T-helper 2 cell treated with Interferon-gamma antibody and Interleukin-4, amounts not matched to agents 5 μg/mL and 100 μg/mL, for 36 hours (primary cell): ENCODE data around the gene SPINK4.

Experiments used
- DNase-seq: peaks from one replicate; pipeline ENCODE4 v3.0.0; 2021; ENCODE audit warnings: low spot score
- H3K27ac Mint-ChIP-seq: one replicate; pipeline ENCODE4 v1.8.0; 2021; ENCODE audit warnings: mild to moderate bottlenecking, mixed read lengths
- H3K27me3 Mint-ChIP-seq: one replicate; pipeline ENCODE4 v1.8.0; 2021; ENCODE audit warnings: low read depth, mixed read lengths
- H3K36me3 Mint-ChIP-seq: one replicate; pipeline ENCODE4 v1.8.0; 2021; ENCODE audit warnings: low read depth, mixed read lengths
- H3K4me1 Mint-ChIP-seq: one replicate; pipeline ENCODE4 v1.8.0; 2021; ENCODE audit warnings: low read depth, mixed read lengths
- H3K4me3 Mint-ChIP-seq: one replicate; pipeline ENCODE4 v1.8.0; 2022; ENCODE audit warnings: mild to moderate bottlenecking, moderate library complexity, mixed read lengths
- H3K9me3 Mint-ChIP-seq: one replicate; pipeline ENCODE4 v1.8.0; 2021; ENCODE audit warnings: mixed read lengths

SPINK4 gene

DNA sequence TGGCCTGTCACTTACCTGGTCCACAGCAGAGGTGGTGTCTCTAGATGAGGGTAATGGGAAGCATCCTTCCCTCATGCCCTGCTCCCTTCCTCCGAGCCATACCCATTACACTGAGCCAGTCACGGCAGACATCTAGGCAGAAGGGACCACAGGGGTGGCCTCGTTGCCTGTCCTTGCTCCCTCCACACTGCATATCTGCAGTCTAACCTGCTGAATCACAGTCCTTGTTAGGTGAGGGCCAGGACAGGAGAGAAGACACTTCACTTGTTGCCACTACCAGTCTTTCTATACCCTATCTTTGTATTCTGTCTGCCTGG is 18.4 kb upstream of the SPINK4 start:
- Mint-ChIP-seq H3K27ac (peak overlapping the region; percentile 33), H3K36me3 (no peaks in the 10 kb centered on the region), H3K9me3 (no peaks in the 10 kb centered on the region), H3K4me3 (no peak overlapping the region), H3K4me1 (peaks cover 21% of the 10 kb centered on the region), H3K27me3 (peaks cover 3% of the 10 kb centered on the region)
- DNase-seq: no peak

DNA sequence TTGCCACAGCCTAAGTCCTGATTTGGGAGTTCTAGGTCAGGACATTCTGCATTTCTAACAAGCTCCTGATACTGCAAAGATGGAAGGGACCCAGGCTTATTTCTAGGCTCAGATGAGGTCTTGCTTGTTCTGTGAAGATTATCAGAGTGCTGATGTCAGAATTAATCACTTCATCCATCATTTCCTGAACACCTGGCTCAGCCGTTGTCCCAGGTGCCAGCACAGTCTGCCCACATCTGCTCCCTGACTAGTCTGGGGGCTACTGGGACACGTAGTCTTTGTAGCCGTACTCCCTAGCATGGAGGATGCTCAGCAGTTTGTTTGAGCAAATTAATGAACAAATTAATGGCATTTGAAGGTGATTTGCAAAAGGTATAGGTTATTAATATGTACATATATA is 17.9 kb upstream of the SPINK4 start:
- peaks cover 3% of the 10 kb centered on the region for H3K27me3 Mint-ChIP-seq
- no peaks in the 10 kb centered on the region for H3K9me3 Mint-ChIP-seq
- H3K36me3 Mint-ChIP-seq: no peaks in the 10 kb centered on the region
- H3K4me1 Mint-ChIP-seq: peaks cover 23% of the 10 kb centered on the region
- no peak overlapping the region for H3K27ac Mint-ChIP-seq
- H3K4me3 Mint-ChIP-seq: no peak overlapping the region
- DNase-seq: no peak

DNA sequence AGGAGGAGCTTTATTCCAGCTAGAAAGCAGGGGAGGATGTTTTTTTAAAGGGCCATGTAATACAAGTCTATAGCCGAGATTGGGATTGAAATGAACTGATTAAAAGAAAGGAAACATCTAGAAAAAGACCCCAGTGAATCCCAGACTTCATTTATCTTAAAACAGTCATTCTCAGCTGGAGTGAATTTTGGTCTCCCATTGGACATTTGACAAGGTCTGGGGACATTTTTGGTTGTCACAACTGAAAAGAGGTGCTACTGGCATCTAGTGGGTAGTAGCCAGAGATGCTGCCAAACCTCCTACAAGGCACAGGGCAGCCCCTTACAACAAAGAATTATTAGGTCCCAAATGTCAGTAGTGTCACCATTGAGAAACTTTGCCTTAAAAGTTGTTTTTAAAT is 16.3 kb upstream of the SPINK4 start:
- no peaks in the 10 kb centered on the region for H3K36me3 Mint-ChIP-seq
- H3K27me3 Mint-ChIP-seq: no peaks in the 10 kb centered on the region
- no peak for DNase-seq
- no peak overlapping the region for H3K4me3 Mint-ChIP-seq
- no peak overlapping the region for H3K27ac Mint-ChIP-seq
- H3K4me1 Mint-ChIP-seq: peaks cover 24% of the 10 kb centered on the region
- H3K9me3 Mint-ChIP-seq: no peaks in the 10 kb centered on the region

DNA sequence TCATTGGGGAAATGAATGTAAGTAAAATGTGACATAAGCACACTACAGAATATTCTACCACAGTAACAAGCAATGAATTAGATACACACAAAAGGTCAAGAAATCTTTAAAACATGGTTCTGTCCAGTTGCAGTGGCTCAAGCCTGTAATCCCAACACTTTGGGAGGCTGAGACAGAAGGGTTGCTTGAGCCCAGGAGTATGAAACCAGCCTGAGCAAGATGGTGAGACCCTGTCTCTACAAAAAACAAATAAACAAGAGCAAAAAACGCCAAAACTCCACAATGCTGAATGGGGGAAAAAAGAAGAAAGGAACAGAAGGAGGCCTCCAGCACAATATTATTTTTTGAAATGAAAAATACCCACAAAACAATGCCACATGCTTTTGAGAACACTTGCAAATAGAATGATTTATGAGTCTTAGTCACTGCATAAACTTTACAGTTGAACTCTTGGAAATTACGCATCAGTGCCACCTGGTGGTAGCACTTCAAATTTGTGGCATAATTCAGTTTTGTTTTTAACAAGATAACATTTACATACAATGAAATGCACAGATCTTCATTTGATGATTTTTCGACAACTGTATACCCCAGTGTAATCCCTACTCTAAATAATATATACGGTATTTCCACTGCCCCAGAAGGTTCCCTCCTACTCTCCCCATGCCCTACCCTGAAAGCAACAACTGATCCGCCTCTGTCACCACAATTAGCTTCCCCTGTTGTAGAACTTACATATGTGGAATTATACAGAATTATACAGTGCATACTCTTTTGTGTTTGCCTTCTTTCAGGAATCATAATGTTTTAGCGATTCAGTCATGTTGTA is 14.4 kb upstream of the SPINK4 start:
- Mint-ChIP-seq H3K27me3 (no peaks in the 10 kb centered on the region), H3K4me1 (peaks cover 24% of the 10 kb centered on the region), H3K27ac (peak overlapping the region; percentile 37), H3K9me3 (no peaks in the 10 kb centered on the region), H3K4me3 (no peak overlapping the region), H3K36me3 (no peaks in the 10 kb centered on the region)
- peak; percentile 58 for DNase-seq

DNA sequence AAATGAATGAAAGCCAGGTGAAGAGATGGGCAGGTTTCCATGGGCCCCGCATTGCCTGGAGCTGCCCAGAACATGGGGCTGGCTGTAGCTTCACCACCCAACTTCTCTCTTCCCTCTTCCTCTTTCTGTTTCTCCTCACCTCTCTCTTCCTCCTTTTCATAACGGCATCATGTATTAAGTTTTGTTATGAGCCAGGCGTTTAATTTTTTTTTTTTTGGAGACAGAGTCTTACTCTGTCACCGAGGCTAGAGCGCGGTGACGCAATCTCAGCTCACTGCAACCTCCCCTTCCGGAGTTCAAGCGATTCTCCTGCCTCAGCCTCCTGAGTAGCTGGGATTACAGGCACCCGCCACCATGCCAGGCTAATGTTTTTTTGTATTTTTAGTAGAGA is 13.0 kb upstream of the SPINK4 start:
- Mint-ChIP-seq H3K4me3 (no peak overlapping the region), H3K9me3 (no peaks in the 10 kb centered on the region), H3K36me3 (no peaks in the 10 kb centered on the region), H3K27me3 (peaks cover under 1% of the 10 kb centered on the region), H3K27ac (no peak overlapping the region), H3K4me1 (peaks cover 13% of the 10 kb centered on the region)
- DNase-seq: no peak

DNA sequence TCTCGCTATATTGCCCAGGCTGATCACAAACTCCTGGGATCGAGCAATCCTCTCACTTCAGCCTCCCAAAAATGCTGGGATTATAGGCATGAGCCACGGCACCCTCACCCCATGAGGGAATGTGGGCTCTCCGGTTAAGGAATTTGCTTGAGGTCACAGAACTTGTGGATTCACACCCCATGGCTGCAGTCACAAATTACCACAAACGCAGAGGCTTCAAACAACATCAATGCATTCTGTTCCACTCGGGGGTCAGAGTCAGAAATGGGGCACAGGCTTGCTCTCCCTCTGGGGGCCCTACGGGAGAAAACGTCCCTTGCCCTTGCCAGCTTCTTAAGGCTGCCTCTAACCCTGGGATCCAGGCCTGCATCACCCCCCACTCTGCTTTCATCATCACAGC is 12.2 kb upstream of the SPINK4 start:
- Mint-ChIP-seq H3K27ac (no peak overlapping the region), H3K4me1 (peaks cover 13% of the 10 kb centered on the region), H3K4me3 (no peak overlapping the region), H3K9me3 (no peaks in the 10 kb centered on the region), H3K27me3 (peaks cover 2% of the 10 kb centered on the region), H3K36me3 (no peaks in the 10 kb centered on the region)
- no peak for DNase-seq

DNA sequence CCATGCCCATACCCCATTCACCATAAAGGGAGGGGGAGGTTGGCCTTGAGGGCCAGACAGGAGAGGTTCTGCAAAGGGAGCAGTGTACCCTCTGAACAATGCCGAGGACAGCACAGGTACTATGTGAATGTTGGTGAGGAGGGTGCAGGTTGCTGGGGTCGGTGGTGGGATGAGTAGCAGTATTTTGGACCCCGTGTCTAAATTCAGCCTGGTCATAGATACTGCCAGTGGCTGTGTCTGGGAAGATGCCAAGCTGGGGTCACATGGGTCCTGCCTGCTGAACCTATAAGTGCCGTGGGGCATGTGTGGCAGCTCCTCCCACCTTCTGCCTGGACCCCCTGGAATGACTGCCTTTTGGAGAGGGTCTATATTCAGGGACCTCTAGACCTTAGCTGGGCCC is 11.4 kb upstream of the SPINK4 start:
- H3K27me3 Mint-ChIP-seq: peaks cover 2% of the 10 kb centered on the region
- H3K36me3 Mint-ChIP-seq: no peaks in the 10 kb centered on the region
- H3K9me3 Mint-ChIP-seq: no peaks in the 10 kb centered on the region
- DNase-seq: no peak
- no peak overlapping the region for H3K4me3 Mint-ChIP-seq
- no peak overlapping the region for H3K27ac Mint-ChIP-seq
- H3K4me1 Mint-ChIP-seq: peaks cover 13% of the 10 kb centered on the region

DNA sequence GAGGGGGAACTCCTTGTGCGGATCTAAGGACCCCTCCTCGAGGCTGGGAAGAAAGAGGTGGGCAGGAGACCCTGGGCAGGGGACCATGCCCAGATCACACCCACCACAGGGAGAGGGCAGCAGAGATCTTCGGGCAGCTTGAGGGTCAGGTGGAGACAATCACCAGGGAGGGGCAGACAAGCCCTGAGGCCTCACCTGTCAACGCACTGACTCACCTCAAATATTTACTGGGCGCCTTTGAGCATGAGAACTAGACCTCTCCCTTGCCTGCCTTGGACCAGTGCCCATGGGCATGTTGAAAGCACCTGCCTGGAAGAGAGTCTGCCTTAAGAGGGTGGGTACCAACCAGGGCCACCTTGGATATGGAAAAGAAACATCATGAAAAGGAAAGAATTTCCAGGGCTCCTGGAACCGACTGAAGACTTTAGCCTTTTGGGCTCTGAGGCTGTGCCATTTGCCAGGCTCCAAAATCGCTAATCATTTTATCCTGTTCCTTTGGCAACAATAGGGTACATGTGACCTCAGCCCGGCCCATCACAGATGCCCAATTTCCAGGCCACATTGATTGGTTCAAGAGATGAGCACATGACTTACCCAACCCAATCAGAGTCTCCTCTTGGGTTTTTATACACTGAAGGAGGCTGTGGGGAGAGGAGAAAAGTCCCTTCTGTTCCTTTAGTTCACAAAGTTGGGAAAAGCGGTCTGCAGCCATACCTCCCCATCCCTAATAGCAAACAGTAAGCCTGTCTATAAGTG is 10.4 kb upstream of the SPINK4 start:
- Mint-ChIP-seq H3K27ac (no peak overlapping the region), H3K4me1 (peaks cover 13% of the 10 kb centered on the region)

DNA sequence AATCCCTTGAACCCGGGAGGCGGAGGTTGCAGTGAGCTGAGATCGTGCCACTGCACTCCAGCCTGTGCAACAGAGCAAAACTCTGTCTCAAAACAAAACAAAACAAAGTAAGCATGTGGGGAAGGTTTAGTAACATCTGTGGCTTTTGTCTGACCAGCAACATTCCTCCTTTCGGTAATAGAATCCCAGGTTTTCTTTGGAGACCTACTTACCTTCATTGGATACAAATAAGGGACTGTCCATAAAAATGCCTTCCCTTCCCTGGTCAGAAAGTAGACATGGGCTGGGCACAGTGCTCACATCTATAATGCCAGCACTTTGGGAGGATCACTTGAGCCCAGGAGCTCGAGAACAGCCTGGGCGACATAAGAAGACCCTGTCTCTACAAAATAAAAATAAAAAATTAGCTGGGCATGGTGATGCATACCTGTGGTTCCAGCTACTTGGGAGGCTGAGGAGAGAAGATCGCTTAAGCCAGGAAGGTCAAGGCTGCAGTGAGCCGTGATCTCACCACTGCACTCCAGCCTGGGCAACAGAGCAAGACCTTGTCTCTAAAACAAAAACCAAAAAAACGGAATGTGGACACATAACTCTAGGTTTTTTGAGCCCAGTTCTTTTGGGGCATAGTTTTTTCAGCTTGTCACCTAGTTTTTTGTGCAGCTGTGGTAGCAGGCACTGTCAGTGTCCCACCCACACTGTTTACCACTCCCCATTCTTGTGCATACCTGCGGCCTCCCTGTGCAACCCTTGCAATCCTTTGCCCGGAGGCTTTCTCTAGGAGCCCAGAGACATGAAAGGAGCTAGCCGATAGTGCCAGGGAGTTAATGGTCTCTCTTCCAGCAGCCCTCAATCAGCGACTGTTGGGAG is 9.0 kb upstream of the SPINK4 start:
- Mint-ChIP-seq H3K9me3 (no peaks in the 10 kb centered on the region), H3K27ac (no peak overlapping the region), H3K4me3 (no peak overlapping the region), H3K27me3 (peaks cover 6% of the 10 kb centered on the region), H3K36me3 (no peaks in the 10 kb centered on the region), H3K4me1 (peaks cover 4% of the 10 kb centered on the region)
- no peak for DNase-seq

More for the DNA sequence above, 10.4 kb upstream of the SPINK4 start:
- no peaks in the 10 kb centered on the region for H3K9me3 Mint-ChIP-seq
- DNase-seq: no peak
- H3K36me3 Mint-ChIP-seq: no peaks in the 10 kb centered on the region
- H3K27me3 Mint-ChIP-seq: peaks cover 2% of the 10 kb centered on the region
- H3K4me3 Mint-ChIP-seq: no peak overlapping the region

DNA sequence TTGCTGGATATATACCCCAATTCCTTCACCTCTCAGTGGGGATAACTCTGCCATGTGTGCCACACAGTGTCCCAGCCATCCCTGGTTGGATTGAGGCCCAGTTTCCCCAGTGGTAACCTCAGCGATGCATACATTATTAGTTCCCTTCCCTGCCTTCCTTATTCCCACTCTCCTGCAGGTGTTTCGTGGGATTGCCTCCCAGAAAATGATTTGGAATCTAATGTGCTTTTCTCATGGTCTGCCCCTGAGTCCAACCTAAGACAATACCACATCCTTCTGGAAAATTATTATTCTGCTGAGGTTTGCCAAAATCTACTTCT is 8.4 kb upstream of the SPINK4 start:
- H3K4me1 Mint-ChIP-seq: peaks cover 2% of the 10 kb centered on the region
- H3K36me3 Mint-ChIP-seq: no peaks in the 10 kb centered on the region
- no peaks in the 10 kb centered on the region for H3K9me3 Mint-ChIP-seq
- peaks cover 7% of the 10 kb centered on the region for H3K27me3 Mint-ChIP-seq
- no peak for DNase-seq
- H3K27ac Mint-ChIP-seq: no peak overlapping the region
- no peak overlapping the region for H3K4me3 Mint-ChIP-seq

DNA sequence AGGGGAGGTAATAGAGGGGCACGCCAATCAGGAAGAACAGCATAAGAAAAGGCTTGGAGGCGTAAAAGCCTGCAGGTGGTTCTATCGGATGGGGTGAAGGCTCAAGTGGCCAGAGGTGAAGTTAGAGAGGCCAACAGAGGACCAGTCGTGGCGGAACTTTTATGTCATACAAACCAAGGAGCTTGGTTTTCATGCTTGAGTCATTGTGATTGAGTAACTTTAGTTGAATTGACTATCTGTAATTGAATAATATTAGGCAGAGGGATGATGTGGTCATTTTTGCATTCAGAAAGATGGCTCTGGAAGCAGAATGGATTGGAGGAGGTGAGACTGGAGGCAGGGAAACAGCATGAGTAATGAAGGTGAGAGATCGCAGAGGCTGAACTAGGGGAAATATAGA is 7.2 kb upstream of the SPINK4 start:
- no peaks in the 10 kb centered on the region for H3K9me3 Mint-ChIP-seq
- H3K36me3 Mint-ChIP-seq: no peaks in the 10 kb centered on the region
- peaks cover 7% of the 10 kb centered on the region for H3K27me3 Mint-ChIP-seq
- no peaks in the 10 kb centered on the region for H3K4me1 Mint-ChIP-seq
- H3K27ac Mint-ChIP-seq: no peak overlapping the region
- H3K4me3 Mint-ChIP-seq: no peak overlapping the region
- no peak for DNase-seq

DNA sequence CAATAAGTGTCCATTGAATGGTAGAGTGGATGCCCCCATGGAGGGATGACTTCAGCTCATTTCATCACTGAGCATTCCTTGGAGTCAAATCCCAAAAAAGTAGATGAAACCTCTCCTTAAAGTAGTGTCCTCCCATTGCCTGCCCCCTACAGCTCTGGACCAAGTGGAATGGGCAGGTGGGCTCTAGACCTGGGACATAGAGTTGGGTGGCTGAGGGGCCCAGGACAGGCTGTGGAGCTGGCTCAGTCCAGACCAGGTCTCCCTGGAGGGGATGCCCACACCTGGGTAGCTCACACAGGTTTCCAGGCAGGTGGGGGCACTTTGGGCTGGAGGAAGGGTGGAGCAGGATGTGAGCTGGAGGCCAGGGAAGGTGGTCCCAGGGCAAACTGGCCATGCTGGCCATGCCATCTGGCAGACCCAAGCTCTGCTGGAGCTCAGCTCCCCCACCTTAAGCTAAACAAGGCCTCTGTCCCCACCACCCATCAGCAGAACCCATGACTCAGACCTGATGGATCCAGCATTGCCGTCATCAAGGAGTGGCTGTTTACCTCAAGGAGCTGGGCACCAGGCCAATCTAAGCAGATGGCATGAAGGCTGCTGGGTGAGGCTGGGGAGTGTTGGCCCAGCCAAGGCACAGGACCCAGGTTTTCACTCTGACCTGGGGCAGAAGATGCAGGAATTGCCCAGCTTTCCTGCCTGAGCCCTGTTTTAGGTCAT is 6.2 kb upstream of the SPINK4 start:
- Mint-ChIP-seq H3K27me3 (peaks cover 7% of the 10 kb centered on the region), H3K36me3 (no peaks in the 10 kb centered on the region), H3K9me3 (no peaks in the 10 kb centered on the region), H3K4me3 (no peak overlapping the region), H3K4me1 (no peaks in the 10 kb centered on the region), H3K27ac (no peak overlapping the region)
- DNase-seq: no peak

DNA sequence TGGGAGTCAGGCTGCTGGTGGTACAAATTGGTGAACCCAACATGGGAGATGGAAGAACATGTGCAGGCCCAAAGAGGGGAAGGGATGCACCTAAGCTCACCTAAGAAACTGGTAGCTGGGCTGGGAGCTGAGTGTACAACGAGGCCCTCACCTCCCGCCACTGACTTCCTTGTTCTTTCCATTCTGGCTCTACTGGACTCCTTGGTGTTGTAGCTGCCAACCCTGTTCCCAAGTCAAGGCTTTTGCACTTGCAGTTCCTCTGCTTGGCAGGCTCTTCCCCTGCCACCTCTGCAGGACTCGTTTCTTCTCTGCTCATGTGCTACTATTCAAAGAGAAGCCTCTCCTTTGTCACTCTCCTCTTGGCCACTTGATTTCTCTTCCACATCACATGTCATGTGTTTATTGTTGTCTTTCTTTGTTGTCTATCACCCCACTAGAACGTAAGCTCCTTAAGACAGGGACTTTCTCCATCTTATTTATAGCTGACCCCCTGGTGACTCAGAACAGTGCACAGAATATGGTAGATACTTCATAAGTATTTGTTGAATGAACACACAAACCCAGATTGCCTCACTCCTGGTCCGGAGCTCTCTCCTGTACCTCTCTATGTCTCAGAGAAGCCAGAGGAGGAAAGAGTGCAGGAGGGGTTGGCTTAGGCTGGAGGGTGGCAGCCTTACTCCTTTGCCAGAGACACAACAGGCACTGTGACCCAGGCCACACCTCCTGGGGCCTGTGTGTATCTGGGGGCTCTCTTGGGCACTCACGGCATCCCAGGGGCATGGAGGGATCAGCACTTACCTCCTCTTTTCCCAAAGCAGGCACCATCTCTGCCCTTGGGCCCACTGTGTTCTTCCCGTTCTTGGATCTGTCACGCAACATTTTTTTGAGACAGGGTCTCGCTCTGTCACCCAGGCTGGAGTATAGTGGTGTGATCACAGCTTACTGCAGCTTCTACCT is 5.2 kb upstream of the SPINK4 start:
- no peak overlapping the region for H3K4me3 Mint-ChIP-seq
- H3K9me3 Mint-ChIP-seq: no peaks in the 10 kb centered on the region
- no peak overlapping the region for H3K27ac Mint-ChIP-seq
- DNase-seq: no peak
- H3K36me3 Mint-ChIP-seq: no peaks in the 10 kb centered on the region
- H3K4me1 Mint-ChIP-seq: peaks cover 1% of the 10 kb centered on the region
- peaks cover 7% of the 10 kb centered on the region for H3K27me3 Mint-ChIP-seq
